ENCODE data around the gene TWF2.

The TWF2 gene

DNA sequence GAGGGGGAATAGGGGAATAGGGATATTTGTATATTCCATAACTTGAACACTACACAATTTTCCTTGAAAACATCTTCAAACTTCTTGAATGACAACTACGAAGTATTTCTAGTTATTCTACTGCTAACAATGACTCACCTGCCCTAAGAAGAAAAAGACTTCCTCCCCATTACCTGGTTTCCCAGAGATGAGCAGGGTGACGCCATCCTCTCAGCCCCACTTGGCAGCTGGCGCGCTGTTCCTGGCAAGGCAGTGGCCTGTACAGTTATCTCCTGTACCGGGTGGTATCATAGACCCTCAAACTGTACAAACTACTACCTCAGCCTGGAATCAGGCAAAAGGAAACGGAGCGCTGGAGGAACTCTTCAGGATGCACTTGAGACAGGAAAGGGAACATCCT, 29.1 kb upstream of the TWF2 start:
- H3K27ac ChIP-seq = no peak overlapping the region
- TF ChIP-seq EZH2 (IDR thresholded peaks at IDR 0.05) (no peak), FOXP2 (optimal IDR thresholded peaks at IDR 0.05; ENCODE audit: control extremely low read depth, extremely low read length, insufficient read depth) (no peak), POLR2AphosphoS5 (IDR thresholded peaks at IDR 0.05; ENCODE audit: borderline replicate concordance, low read depth, low read length) (no peak)
- H3K9ac ChIP-seq (ENCODE audit: insufficient read length) = no peak overlapping the region
- DNase-seq (ENCODE audit: low read depth, low spot score) = no peak
- H3K4me3 ChIP-seq = no peak overlapping the region
- no peaks in the 10 kb centered on the region for H3K9me3 ChIP-seq (ENCODE audit: low read depth, low read length)
- peaks cover 67% of the 10 kb centered on the region for H3K36me3 ChIP-seq (ENCODE audit: insufficient read depth, low read length)

DNA sequence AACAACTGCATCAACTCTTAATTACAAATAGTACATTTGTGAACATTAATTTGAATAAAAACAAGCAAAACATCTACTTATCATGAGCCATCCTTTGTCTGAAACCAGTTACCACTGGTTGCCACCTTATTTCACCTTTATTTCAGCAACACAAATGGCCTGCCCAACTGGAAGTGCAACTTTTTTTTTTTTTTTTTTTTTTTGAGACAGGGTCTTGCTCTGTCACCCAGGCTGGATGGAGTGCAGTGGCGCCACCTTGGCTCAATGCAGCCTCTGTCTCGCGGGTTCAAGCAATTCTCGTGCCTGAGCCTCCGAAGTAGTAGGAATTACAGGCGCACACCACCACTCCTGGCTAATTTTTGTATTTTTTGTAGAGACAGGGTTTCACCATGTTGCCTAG, 26.4 kb upstream of the TWF2 start:
- DNase-seq (ENCODE audit: low read depth, low spot score) = no peak
- H3K36me3 ChIP-seq (ENCODE audit: insufficient read depth, low read length) = peaks cover 75% of the 10 kb centered on the region
- H3K27ac ChIP-seq = no peak overlapping the region
- no peaks in the 10 kb centered on the region for H3K9me3 ChIP-seq (ENCODE audit: low read depth, low read length)
- H3K9ac ChIP-seq (ENCODE audit: insufficient read length) = no peak overlapping the region
- TF ChIP-seq EZH2 (IDR thresholded peaks at IDR 0.05) (no peak), FOXP2 (optimal IDR thresholded peaks at IDR 0.05; ENCODE audit: control extremely low read depth, extremely low read length, insufficient read depth) (no peak), POLR2AphosphoS5 (IDR thresholded peaks at IDR 0.05; ENCODE audit: borderline replicate concordance, low read depth, low read length) (no peak)
- H3K4me3 ChIP-seq = no peak overlapping the region

DNA sequence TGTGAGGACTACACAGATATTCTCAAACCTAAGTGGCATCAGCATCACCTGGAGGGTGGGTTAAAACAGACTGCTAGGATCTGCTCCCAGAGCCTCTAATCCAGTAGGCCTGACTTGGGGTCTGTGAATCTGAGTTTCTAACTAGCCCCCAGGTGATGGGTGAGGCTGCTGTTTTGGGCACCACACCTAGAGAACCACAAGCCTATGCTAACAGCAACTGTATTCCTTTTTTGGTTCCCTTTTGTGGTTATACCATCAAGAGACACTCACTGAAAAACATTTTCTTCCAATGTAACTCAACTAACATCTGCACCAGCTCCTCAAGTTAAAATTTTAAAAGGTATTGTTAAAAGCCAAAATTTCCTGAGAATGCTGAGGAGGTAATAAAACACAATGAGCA, 23.5 kb upstream of the TWF2 start:
- no peak for DNase-seq (ENCODE audit: low read depth, low spot score)
- no peak overlapping the region for H3K4me3 ChIP-seq
- H3K27ac ChIP-seq = no peak overlapping the region
- no peaks in the 10 kb centered on the region for H3K9me3 ChIP-seq (ENCODE audit: low read depth, low read length)
- H3K9ac ChIP-seq (ENCODE audit: insufficient read length) = no peak overlapping the region
- H3K36me3 ChIP-seq (ENCODE audit: insufficient read depth, low read length) = peaks cover 89% of the 10 kb centered on the region
- TF ChIP-seq POLR2AphosphoS5 (IDR thresholded peaks at IDR 0.05; ENCODE audit: borderline replicate concordance, low read depth, low read length) (no peak), FOXP2 (optimal IDR thresholded peaks at IDR 0.05; ENCODE audit: control extremely low read depth, extremely low read length, insufficient read depth) (no peak), EZH2 (IDR thresholded peaks at IDR 0.05) (no peak)

DNA sequence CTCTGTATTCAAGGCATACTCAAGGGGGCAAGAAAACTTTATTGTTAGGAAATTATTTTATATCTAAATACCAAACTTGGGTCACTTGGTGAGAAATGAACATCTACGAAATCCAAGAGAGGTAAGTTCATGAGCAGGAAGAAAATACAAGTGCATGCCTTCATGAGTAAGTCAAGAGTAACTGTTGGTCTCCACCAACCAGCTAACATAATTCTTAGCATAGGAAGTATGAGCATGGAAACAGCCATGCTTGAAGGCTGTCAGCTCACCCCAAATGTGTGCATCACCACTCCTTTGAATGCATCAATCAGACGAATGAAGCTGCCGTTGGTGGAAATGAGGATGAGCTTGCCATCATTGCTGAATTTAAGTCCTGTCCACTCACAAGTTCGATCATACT, 20.5 kb upstream of the TWF2 start:
- no peak overlapping the region for H3K27ac ChIP-seq
- no peak overlapping the region for H3K4me3 ChIP-seq
- TF ChIP-seq EZH2 (IDR thresholded peaks at IDR 0.05) (no peak), FOXP2 (optimal IDR thresholded peaks at IDR 0.05; ENCODE audit: control extremely low read depth, extremely low read length, insufficient read depth) (no peak), POLR2AphosphoS5 (IDR thresholded peaks at IDR 0.05; ENCODE audit: borderline replicate concordance, low read depth, low read length) (no peak)
- no peak overlapping the region for H3K9ac ChIP-seq (ENCODE audit: insufficient read length)
- no peaks in the 10 kb centered on the region for H3K9me3 ChIP-seq (ENCODE audit: low read depth, low read length)
- DNase-seq (ENCODE audit: low read depth, low spot score) = no peak
- peaks cover 86% of the 10 kb centered on the region for H3K36me3 ChIP-seq (ENCODE audit: insufficient read depth, low read length)

DNA sequence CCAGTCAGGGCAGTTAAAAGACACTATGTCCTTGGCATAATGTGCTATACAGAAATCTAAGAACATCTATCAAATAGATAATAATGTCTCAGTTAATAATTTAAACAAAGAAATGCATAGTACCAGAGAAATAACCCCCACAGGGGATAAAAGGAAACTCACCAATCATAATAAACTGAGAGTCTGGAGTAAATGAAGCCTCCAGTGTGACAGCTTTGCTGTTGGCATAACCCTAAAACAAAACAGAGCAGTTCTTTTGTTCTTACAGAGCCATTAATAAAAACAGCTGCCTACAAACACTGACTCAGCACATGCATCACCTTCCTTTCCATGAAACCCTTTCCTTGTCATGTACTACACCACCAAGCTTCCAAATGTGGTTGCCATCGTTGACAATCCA, 20.1 kb upstream of the TWF2 start:
- no peak overlapping the region for H3K9ac ChIP-seq (ENCODE audit: insufficient read length)
- no peak for DNase-seq (ENCODE audit: low read depth, low spot score)
- no peak for TF ChIP-seq EZH2 (IDR thresholded peaks at IDR 0.05)
- TF ChIP-seq POLR2AphosphoS5 (IDR thresholded peaks at IDR 0.05; ENCODE audit: borderline replicate concordance, low read depth, low read length) = no peak
- TF ChIP-seq FOXP2 (optimal IDR thresholded peaks at IDR 0.05; ENCODE audit: control extremely low read depth, extremely low read length, insufficient read depth) = no peak
- H3K9me3 ChIP-seq (ENCODE audit: low read depth, low read length) = no peaks in the 10 kb centered on the region
- H3K36me3 ChIP-seq (ENCODE audit: insufficient read depth, low read length) = peaks cover 86% of the 10 kb centered on the region
- H3K4me3 ChIP-seq = no peak overlapping the region
- H3K27ac ChIP-seq = no peak overlapping the region

DNA sequence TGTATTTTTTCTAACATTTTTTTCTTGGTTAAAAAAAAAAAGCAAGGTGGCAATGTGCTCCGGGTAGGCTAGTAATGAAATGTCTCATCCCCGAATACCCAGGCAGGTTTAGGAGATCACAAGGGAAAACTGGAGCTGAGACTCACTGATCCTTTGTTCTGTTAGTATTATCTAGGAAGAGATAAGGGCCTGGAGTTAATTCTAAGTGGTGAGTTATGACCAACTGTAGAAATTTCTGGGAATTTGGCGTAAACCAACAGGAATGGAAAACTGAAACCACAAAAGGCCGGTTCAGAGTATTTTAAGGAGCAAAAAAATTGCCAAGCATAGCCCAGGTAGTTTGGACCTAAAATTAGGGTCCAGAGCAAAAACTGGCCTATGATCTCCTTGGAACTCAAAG, 19.0 kb upstream of the TWF2 start:
- Histone ChIP-seq H3K4me3 (no peak overlapping the region), H3K27ac (no peak overlapping the region), H3K9me3 (ENCODE audit: low read depth, low read length) (no peaks in the 10 kb centered on the region), H3K36me3 (ENCODE audit: insufficient read depth, low read length) (peaks cover 81% of the 10 kb centered on the region), H3K9ac (ENCODE audit: insufficient read length) (no peak overlapping the region)
- no peak for DNase-seq (ENCODE audit: low read depth, low spot score)
- no peak for TF ChIP-seq POLR2AphosphoS5 (IDR thresholded peaks at IDR 0.05; ENCODE audit: borderline replicate concordance, low read depth, low read length)
- TF ChIP-seq FOXP2 (optimal IDR thresholded peaks at IDR 0.05; ENCODE audit: control extremely low read depth, extremely low read length, insufficient read depth) = no peak
- TF ChIP-seq EZH2 (IDR thresholded peaks at IDR 0.05) = no peak

DNA sequence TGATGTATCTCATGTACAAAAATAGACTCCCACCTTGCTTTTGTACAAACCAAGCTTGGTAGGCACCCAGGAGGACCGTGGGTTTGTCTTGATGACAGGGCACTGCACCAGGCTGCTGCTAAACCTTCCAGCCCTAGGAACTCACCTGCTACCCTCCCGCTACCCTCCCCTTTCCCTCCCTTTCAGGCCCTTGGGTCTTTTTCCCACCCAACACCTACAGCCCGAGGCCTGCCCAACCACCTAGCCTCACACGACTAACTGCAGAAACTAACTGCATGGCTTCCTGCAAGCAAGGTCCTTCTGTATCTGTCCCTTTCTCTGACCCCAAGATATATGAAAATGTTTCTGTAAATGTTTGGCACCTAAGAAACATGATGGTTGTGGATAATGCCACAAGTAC, 17.7 kb upstream of the TWF2 start:
- no peak overlapping the region for H3K4me3 ChIP-seq
- no peaks in the 10 kb centered on the region for H3K9me3 ChIP-seq (ENCODE audit: low read depth, low read length)
- H3K9ac ChIP-seq (ENCODE audit: insufficient read length) = no peak overlapping the region
- peaks cover 70% of the 10 kb centered on the region for H3K36me3 ChIP-seq (ENCODE audit: insufficient read depth, low read length)
- no peak for DNase-seq (ENCODE audit: low read depth, low spot score)
- no peak overlapping the region for H3K27ac ChIP-seq
- TF ChIP-seq POLR2AphosphoS5 (IDR thresholded peaks at IDR 0.05; ENCODE audit: borderline replicate concordance, low read depth, low read length) = no peak
- TF ChIP-seq EZH2 (IDR thresholded peaks at IDR 0.05) = no peak
- no peak for TF ChIP-seq FOXP2 (optimal IDR thresholded peaks at IDR 0.05; ENCODE audit: control extremely low read depth, extremely low read length, insufficient read depth)

DNA sequence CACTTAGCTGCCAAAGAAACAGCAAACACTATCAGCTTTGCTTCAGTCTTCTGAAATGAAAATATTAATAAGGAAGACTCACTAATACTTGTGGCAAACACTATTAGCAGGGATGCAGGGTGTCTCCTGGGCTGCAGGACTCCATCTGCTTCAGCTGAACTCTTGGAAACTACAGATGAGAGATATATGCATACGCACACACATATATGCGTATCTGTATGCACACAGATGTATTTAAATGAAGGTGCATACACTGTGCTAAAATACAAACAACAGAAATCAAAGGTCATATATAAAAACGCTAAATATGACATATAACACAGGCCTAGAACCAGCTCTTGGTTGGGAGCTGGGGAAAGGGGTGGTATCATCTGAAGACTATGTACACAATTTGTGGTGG, 17.2 kb upstream of the TWF2 start:
- Histone ChIP-seq H3K36me3 (ENCODE audit: insufficient read depth, low read length) (peaks cover 65% of the 10 kb centered on the region), H3K27ac (no peak overlapping the region), H3K9me3 (ENCODE audit: low read depth, low read length) (no peaks in the 10 kb centered on the region), H3K9ac (ENCODE audit: insufficient read length) (no peak overlapping the region), H3K4me3 (no peak overlapping the region)
- DNase-seq (ENCODE audit: low read depth, low spot score) = no peak
- TF ChIP-seq EZH2 (IDR thresholded peaks at IDR 0.05) (no peak), POLR2AphosphoS5 (IDR thresholded peaks at IDR 0.05; ENCODE audit: borderline replicate concordance, low read depth, low read length) (no peak), FOXP2 (optimal IDR thresholded peaks at IDR 0.05; ENCODE audit: control extremely low read depth, extremely low read length, insufficient read depth) (no peak)

DNA sequence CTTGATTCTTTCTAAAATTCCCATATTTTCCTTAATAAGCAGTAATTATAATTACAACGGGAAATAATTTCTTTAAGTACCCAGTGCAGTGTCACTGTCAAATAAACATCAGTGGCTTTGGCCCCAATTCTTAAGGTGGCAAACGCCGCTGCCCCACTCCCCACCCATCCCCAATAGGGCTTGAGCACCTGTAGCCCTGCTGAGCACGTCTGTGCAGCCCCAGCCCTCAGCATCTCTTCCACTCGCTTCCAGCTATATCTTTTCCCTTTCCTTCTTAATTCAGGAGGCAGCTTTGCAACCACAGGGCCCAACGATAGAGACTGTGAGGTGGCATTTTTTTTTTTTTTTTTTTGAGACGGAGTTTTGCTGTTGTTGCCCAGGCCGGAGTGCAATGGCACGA, 15.7 kb upstream of the TWF2 start:
- Histone ChIP-seq H3K9ac (ENCODE audit: insufficient read length) (no peak overlapping the region), H3K36me3 (ENCODE audit: insufficient read depth, low read length) (peaks cover 51% of the 10 kb centered on the region), H3K27ac (no peak overlapping the region), H3K9me3 (ENCODE audit: low read depth, low read length) (no peaks in the 10 kb centered on the region), H3K4me3 (no peak overlapping the region)
- DNase-seq (ENCODE audit: low read depth, low spot score) = no peak
- TF ChIP-seq POLR2AphosphoS5 (IDR thresholded peaks at IDR 0.05; ENCODE audit: borderline replicate concordance, low read depth, low read length) = no peak
- no peak for TF ChIP-seq EZH2 (IDR thresholded peaks at IDR 0.05)
- TF ChIP-seq FOXP2 (optimal IDR thresholded peaks at IDR 0.05; ENCODE audit: control extremely low read depth, extremely low read length, insufficient read depth) = no peak

Measured in SK-N-MC (cell line).